Activated gamma-delta T cell (primary cell): ENCODE results near the gene KCNQ4.

Source experiments
- DNase-seq: peaks from one replicate; lab custom pipeline; 2025; lab: John Stamatoyannopoulos, UW

KCNQ4 gene

DNA sequence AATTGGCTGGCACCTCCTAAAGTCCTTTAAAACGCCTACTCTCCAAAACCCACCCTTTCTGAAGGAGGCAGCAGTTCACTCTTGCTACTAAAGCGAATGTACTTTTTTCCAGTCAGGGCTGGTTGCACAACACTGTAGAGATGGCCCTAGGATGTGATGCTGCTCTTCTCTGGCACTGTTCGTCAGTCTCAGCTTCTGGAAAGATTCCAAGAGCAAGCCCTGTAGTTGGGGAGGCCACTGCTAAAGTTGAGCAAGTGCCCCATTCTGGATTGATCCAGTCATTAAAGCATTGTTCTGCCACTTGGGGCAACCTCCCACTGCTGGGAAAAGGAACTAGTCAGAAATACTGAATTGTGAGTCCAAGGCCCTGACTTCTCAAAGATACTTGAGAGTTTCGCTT lies 28.5 kb upstream of the KCNQ4 start:
- no peak for DNase-seq

DNA sequence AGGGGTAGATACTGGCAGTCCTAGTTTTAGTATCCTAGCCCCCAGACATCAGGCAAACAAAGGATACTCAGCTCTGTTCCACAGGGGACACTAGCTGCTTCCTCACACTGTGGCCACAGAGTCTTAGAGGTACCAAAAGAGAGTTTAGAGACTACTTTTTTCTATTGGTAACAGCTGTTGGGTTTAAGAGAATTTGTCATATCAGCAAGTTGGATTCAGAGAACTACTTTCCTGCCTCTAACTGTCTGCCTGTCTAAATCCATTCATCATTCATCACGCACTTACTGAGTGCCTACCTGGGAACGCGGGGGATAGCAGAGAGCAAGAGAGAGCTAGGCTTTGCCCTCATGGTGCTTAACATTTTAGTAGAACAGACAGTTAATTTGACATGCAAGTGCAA lies 27.1 kb upstream of the KCNQ4 start:
- no peak for DNase-seq

DNA sequence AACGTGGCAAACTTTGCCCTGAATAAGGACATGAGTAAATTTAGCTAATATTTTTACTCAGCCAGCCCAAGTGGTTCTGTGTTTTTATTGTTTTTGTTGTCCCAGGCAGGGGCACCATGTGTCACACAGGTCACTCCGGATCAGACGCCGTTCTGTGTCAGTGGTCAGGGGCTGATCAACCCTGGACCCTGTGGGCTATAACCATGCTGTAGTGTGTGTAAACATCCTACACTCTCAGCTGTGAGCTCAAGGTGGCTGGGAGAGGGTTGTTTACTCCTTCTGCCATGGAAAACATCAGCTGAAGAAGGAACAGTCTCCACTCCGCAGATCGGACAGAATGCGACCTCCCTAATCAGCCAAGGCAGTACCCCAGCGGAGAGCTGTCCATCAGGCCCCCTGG lies 26.5 kb upstream of the KCNQ4 start:
- no peak for DNase-seq

DNA sequence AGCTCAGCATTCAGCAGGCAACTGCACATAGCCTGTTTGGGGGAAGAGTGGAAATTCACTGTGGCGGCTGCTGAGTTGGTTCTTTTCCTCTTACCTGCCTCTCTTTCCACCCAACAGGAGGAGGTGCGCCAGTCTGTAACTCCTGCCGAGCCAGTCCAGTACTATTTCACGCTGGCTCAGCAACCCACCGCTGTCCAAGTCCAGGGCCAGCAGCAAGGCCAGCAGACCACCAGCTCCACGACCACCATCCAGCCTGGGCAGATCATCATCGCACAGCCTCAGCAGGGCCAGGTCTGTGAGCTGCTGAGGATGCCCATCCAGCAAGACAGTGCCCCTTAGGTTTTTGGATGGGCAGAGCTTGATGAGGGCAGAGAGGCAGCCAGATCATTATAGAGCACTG lies 25.6 kb upstream of the KCNQ4 start:
- DNase-seq: no peak

DNA sequence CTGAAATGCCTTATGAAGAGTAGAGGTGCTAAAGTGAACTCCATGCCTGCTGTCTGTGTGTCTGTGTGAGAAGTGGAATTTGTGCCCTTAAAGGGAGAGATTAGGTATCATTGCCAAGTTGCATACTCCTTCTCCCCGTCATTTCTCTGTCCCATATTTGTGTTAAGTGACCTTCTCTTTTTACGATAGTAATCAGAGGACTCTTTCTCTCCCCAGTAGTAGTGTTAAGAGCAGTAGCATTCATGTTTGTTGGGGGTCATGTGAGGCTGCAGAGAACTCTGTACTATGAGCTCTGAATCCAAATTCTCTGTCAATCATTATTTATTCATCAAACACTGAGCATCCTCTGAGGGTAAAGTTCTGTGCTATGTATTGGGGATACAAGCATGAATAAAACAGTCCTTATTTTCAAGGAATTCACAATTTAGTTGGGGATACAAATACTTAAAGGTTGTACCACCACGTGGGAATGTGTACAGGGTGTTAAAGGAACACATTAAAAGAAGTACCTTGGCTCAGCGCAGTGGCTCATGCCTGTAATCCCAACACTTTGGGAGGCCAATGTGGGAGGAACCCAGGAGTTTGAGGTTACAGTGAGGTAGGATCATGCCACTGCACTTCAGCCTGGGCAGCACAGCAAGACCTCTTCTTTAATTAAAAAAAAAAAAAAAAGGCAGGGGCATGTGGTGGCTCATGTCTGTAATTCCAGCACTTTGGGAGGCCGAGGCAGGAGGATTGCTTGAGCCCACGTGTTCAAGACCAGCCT lies 24.8 kb upstream of the KCNQ4 start:
- no peak for DNase-seq

DNA sequence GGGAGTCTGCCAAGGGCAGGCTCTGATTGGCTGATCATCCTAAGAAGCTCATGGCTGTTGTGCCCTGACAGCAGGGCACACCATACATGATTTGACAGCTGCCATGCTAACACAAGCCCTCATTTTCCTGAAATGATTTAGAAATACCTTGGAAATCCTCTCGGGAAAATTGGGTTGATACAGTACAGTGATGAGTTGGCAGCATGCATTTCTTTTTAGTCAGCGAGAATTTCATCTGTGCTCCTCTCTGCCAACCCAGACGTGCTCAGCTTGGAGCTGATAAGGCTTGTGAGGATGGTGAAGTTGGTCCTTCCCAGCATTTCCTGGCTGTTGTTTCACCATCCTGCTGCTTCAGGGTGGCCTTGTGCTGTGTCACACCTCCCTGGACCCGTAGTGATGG lies 22.6 kb upstream of the KCNQ4 start:
- DNase-seq: no peak

DNA sequence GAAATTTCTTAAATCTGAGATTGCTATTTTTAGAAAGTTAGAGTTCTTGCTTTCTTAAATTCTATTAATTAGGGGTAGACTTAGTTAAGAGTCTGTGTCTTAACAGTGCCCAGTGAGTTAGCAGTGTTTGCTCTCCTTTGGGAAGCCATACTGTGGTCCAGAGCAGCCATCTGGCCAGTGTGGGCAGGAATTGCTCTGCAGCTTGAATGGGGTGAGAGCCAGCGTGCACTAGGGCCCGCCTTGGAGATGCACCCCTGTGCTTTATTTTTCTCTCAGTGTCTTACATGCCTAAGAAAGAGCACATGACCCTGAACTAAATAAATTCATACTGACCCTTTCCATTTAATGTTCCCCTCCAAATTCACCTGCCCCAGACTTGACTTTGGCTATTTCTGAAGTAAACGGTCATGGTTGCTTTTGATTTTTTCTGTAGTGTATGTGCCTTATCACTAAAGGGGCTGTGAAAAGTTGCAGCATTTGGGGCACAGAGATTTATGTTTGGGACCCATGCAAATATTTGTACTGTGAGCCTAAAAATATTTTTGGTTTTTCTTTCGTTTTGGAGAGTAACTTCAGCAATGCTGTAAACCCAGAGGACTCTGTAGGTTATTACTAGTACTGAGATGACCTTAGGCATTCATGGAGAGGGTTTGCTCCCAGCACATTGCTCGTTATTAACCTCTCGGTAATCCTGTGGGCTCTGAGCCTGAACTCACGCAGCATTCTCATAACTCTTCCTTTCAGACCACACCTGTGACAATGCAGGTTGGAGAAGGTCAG lies 21.3 kb upstream of the KCNQ4 start:
- no peak for DNase-seq

DNA sequence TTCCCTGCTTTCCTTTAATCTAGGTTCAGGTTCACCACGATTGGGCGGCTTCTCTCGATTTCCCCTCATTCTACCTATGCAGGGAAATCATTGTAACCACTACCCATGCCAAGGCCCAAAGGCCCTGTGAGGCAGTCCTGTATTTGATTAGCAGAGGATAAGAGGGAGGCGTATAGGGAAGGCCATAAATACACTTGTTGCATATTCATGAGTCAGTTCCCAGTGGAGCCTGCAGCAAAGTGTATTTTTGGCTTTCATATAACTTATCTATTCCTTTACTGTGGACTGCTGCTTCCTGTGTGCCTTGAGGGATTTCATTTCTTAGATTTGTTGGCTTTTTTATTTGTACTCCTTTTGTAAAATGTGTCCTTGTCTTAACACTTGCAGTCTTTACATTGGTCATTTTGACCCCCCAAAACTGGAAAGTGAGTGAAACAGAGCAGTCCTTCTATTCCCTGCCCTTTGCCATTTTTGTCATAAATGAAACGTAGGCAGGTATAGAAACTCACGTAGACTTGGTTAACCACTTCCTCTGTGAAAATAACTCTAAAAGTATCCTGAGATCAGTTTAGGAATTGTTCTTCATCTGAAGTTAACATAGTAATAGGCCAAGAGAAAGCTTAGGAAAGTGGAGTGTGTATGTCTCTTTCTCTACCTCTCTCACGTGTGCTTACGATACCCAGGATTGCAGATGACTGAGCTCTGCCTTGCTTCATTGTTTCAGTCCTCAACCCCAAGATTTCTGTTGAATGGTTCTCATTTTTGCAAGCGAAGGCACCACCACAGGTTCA lies 19.6 kb upstream of the KCNQ4 start:
- DNase-seq: no peak

DNA sequence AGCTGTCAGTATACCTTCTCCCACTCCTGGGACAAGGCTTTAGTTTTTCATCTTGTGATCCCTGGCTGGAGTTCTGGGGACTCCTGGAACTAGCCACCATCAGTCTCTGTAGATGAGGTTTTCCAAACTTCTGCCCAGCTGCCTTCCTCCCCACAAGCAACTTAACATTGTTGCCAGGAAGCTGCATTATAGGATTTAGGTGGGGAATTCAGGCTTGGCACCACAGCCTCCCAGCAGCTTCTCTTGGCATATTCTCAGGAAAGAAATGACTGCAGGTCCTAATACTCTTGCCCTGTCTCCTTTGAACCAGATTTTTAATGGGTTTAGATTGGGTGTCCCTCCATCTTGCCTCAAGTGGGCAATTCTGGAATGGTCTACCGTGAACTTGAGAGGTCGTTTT lies 18.6 kb upstream of the KCNQ4 start:
- DNase-seq: no peak

DNA sequence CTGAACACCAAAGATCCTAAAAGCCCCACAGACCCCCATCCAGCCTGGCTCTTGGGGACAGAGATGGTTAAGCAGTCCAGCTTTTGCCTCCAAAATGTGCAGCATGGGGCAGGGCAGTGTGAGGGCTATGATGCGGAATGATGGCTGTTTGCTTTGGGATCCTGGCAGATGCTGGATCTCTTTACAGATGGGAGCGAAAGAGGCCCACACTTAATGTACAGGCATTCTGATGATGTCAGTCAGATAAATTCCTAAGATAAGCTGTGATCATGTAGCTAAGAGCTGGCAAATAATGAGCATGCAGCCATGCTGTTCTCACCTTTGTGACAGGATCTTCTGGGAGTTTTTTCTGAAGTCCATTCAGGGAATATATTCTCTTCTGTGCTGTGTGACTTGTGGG lies 17.6 kb upstream of the KCNQ4 start:
- no peak for DNase-seq

DNA sequence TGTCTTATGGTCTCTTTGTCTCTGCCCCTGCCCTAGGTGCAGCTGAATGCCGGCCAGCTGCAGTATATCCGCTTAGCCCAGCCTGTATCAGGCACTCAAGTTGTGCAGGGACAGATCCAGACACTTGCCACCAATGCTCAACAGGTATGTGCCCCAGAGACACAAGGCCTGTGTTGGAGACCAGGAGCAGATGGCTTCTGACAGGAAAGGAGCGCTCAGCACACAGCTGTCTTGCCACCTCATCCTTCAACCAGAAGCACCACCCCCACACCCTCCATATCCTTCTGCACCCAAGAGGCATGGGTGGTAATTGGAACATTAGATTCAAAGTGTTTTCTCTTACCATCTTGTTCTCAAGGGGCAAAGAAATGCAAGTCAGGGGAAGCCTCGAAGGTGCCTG lies 17.0 kb upstream of the KCNQ4 start:
- no peak for DNase-seq

DNA sequence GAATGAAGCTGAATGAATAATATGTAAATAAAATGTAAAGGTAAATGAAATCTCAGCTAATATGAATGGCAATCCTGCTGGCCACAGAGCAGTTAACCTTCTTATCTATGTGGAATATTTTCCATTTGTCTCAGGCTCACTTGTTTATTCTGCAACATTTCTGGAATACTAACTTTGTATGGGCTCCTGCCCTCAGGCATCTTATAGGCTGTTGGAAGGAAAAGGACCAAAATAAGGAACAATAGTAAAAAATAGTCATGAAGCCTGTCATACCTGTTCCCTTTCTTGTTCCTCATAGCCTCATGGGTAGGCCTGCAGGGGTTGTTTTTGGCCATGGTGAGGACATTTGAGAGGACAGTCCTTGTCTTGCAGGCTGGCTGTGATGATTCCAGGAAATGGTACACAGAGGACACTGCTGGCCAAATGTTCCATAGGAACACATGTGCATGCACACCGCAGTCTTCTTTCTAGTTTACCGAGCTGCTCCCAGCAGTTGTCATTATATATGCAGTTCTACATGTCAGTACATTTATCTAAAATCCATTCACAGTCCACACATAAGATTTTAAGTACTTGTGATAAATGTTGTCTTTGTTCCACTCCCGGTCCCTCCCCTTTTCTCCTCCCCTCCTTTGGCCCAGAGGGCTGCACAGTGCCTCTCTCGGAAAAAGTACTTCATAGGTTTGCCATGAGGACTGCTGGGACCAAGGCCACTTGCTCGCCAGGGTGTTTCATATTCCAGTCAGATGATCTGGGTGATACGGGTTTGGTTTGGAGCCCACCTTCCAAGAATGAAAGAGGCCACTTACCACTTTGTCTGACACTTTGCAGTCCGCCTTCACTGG lies 15.2 kb upstream of the KCNQ4 start:
- DNase-seq: no peak

DNA sequence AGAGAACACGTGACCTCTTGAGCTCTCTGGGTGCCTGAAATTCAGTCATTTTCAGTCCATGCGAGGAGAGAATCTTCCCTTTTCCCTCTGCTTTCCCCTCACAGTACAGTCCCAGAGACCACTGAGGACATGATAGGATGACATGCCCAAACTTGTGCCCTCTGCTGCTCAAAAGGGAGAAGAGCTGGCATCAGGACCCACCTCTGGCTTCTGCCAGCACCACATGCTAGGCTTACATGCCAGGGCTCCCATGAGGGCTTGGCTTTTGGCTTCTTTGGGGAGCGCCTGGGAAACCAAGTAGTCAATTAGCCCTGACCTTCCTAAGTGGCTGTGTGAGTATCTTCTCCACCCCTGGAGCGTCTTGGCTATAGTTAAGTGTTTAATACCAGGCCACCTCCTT lies 13.8 kb upstream of the KCNQ4 start:
- no peak for DNase-seq

DNA sequence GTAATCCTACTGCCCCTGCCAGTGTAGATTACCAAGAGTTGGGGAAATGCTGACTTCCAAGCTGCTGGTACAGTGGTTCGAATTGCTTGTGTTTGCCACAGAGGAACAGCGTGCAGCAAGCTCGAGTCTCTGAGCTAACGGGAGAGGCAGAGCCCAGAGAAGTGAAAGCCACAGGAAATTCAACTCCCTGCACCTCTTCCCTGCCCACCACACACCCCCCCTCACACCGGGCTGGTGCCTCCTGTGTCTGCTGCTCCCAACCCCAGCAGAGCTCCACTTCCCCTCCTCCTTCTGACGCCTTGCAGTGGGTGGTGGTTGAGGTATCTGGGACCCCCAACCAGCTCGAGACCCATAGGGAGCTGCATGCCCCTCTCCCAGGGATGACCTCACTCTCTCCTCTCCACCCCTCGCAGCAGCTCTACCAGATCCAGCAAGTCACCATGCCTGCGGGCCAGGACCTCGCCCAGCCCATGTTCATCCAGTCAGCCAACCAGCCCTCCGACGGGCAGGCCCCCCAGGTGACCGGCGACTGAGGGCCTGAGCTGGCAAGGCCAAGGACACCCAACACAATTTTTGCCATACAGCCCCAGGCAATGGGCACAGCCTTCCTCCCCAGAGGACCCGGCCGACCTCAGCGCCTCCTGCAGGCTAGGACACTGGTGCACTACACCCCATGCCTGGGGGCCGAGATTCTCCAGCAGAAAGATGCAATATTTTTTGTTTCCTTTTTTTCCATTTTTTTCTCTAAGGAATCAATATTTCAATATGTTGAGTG lies 13.1 kb upstream of the KCNQ4 start:
- DNase-seq: no peak

DNA sequence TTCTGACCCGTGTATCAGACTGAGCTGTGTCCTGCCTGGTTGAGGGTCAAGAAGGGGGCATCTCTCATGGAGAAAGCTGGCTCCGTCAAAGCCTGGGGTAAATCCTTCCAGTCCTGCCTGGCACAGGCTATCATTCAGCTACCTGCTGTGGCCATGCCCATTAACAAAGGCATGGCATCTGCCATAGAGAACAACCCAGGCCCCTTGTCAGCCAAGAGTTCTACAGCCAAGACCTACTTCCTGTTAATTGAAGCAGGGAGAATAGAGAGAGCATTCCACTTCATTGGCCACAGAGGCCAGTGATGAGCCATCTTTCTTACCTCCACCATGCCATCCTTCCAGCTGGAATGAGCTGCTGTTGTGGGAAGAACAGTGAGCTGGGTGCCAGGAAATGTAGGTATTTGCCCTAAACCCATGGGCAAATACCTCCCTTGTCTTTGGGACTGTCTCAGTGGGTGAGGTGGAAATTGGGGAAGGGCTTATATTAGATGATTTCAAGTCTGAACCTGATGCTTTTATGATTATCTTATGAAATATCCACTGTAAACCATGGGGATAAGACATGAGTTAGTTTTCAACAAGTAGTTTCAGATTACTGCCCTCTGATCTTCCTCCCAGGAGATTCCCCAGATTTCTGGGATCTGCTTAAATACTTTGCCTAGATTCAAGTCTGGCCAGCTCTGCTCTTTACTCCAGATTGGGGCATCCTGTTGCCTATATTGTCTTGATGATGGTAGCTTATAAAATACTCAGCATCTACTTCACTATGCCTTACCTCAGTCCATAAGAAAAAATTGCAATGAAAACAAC lies 11.2 kb upstream of the KCNQ4 start:
- no peak for DNase-seq

DNA sequence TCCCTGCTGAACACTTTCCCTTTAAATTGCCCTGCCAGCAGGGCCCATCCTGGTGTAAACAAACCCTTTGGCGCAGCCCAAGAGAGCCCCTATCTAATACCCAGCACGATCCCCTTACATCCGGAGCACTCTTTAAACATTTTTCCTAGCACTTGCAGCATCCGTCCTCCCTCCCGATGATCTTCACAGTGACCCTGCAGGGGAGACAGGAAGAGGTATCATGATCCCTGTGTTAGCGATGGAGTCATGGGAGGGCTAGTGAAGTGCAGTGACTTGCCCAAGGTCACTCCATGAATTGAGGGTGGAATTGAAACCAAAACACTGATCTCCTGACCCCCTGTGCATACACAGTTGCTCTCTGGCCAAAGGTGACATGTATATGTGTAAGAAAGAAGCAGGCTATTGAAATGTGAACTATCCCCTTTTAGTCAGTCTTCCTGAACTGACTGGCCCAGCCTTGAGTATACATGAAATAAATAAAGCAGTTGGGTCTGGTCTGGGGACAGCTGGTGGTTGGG lies 9.8 kb upstream of the KCNQ4 start:
- DNase-seq: no peak

DNA sequence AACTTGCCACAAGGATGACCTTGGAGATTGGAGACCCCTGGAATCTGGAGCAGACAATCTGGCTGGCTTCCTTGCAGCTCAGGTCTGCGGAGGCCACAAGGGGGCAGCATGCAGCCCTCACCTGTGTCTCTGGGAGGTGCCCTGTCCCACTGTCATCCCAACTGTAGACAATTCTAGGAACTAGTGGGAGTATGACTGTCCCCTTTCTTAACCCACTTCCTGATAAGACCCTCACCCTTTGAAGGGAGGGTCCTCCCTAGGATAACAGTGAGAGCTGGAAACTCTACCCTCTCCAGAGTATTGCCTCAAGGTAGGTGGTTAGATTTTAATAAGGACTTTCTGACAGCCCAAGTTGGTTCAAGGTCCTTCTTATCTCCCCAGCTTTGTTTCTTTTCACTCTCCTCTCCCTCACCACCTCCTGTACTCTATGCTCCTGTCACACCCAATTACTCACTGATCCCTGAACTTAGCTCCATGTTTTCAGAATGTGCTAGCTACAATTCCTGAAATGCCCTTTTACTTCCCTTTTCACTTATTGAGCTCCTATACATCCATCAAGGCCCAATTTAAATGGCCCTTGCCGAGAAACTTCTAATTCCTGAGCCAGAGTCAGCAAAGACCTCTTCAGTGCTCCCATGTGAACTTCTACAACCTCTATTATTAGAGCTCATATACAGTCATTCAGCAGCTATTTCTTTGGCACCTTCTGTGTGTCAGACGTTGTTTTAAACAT lies 9.2 kb upstream of the KCNQ4 start:
- no peak for DNase-seq

DNA sequence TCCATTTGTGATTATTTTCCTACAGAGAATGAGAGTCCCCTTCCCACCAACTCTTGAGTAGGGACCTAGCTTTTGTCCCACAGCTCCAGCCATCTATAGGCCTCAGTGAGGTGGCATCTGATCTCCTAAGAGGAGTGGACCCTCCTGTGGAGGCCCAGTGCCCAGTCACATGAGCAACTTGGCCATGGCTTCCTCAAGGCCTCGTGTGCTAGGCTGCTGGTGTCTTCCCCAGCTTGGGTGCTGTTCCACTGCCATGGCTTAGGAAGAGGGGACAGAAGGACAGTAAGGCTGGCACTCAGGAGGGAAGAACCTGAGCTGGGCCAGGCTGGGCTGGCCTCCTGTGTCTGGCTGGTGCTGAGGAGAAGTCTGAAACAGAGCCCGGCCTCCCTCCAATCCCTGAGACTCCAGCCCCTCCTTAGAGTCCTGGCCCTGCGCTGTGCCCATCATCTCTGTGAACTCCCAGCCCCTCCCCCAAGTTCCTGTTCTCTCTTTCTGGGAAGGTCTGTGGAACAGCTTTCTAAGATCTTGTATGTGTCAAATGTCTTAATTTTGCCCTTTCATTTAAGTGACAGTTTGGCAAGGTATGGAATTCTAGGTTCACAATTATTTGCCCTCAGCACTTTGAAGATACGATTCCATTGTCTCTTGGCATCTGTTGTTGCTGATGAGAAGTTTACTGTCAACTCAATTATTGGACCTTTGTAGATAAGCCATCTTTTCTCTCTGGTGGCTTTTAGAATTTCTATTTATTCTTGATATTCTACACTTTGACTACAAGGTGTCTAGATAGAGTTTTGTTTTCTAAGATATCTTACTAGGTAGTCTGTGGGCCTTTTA lies 7.1 kb upstream of the KCNQ4 start:
- no peak for DNase-seq
